Uterus (tissue), 2 donors: ENCODE data around the gene RGS9.

Source experiments
- POLR2A ChIP-seq, 2 donors: fragments of 450-650 bp; IDR thresholded peaks; one replicate each; pipeline ENCODE4 v1.6.1; 2016; ENCODE audit warnings: antibody characterized with exemption in 2 of 2, mild to moderate bottlenecking in 1 of 2, moderate library complexity in 1 of 2
- TF ChIP-seq, protein P1 (sequence below), 4 experiments: fragments of 200-600 bp in 2 of 4; fragments of 450-650 bp in 2 of 4; sonication (generic) in 2 of 4; IDR thresholded peaks; one replicate each; pipeline ENCODE4 v1.5.1; 2016 to 2019; ENCODE audit warnings: antibody characterized with exemption in 4 of 4, mild to moderate bottlenecking in 2 of 4, moderate library complexity in 1 of 4

- TF ChIP-seq, protein P1, sequence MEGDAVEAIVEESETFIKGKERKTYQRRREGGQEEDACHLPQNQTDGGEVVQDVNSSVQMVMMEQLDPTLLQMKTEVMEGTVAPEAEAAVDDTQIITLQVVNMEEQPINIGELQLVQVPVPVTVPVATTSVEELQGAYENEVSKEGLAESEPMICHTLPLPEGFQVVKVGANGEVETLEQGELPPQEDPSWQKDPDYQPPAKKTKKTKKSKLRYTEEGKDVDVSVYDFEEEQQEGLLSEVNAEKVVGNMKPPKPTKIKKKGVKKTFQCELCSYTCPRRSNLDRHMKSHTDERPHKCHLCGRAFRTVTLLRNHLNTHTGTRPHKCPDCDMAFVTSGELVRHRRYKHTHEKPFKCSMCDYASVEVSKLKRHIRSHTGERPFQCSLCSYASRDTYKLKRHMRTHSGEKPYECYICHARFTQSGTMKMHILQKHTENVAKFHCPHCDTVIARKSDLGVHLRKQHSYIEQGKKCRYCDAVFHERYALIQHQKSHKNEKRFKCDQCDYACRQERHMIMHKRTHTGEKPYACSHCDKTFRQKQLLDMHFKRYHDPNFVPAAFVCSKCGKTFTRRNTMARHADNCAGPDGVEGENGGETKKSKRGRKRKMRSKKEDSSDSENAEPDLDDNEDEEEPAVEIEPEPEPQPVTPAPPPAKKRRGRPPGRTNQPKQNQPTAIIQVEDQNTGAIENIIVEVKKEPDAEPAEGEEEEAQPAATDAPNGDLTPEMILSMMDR (IDR thresholded peaks at IDR 0.05) = no peak
- no peak for TF ChIP-seq POLR2A (IDR thresholded peaks at IDR 0.05)
Measured at GRCh38 chr17:65201331-65201730, 64.2 kb downstream of the RGS9 start.
